NCI-H1694 (cell line): Measurements from ENCODE around the gene HAL.
"Not testable (repeated sequence)": the region's sequence is repeated elsewhere in the genome, so short reads cannot be mapped to it uniquely, and the experiment has no call there.

Experiments
- DNase-seq: peaks from one replicate; lab custom pipeline; 2025; lab: John Stamatoyannopoulos, UW

Gene HAL

GRCh38 chr12:95977764-95978305 lies 18.3 kb downstream of the HAL start:
- no peak for DNase-seq

GRCh38 chr12:95976416-95976832 lies 19.7 kb downstream of the HAL start:
- no peak for DNase-seq

- DNase-seq = no peak
These were observed 20.7 kb downstream of the HAL start for GRCh38 chr12:95975491-95975890.

- DNase-seq = no peak
These were observed 21.8 kb downstream of the HAL start for GRCh38 chr12:95974358-95974757.

GRCh38 chr12:95972832-95973456 lies 23.2 kb downstream of the HAL start:
- DNase-seq = no peak

- DNase-seq = no peak
These were observed 25.2 kb downstream of the HAL start for GRCh38 chr12:95970905-95971304.

- not testable (repeated sequence) for DNase-seq
These were observed 27.0 kb downstream of the HAL start for GRCh38 chr12:95969116-95969515.

GRCh38 chr12:95967301-95967700 lies 28.8 kb downstream of the HAL start:
- no peak for DNase-seq

GRCh38 chr12:95966287-95966870 lies 29.8 kb downstream of the HAL start:
- DNase-seq = no peak

GRCh38 chr12:95963096-95963495 lies 33.0 kb downstream of the HAL start:
- no peak for DNase-seq

GRCh38 chr12:95962222-95962621 lies 33.9 kb downstream of the HAL start:
- no peak for DNase-seq

GRCh38 chr12:95960241-95960640 lies 35.9 kb downstream of the HAL start:
- DNase-seq = no peak

- peak; percentile 20 for DNase-seq
These were observed 37.0 kb downstream of the HAL start for GRCh38 chr12:95959107-95959506.

GRCh38 chr12:95956557-95957145 lies 39.5 kb downstream of the HAL start:
- no peak for DNase-seq

- no peak for DNase-seq
These were observed 40.5 kb downstream of the HAL start for GRCh38 chr12:95955549-95956159.

GRCh38 chr12:95953000-95953399 lies 43.1 kb downstream of the HAL start:
- no peak for DNase-seq

GRCh38 chr12:95951515-95951914 lies 44.6 kb downstream of the HAL start:
- no peak for DNase-seq

- no peak for DNase-seq
These were observed 46.5 kb downstream of the HAL start for GRCh38 chr12:95949477-95950206.

- DNase-seq = no peak
These were observed 51.9 kb downstream of the HAL start for GRCh38 chr12:95944108-95944704.

GRCh38 chr12:95943330-95943842 lies 52.8 kb downstream of the HAL start, which contains the start of gene AMDHD1:
Gene AMDHD1 (plus strand): TSS chr12:95943331. CDS start chr12:95943399, 68 bp downstream.
- DNase-seq = no peak

GRCh38 chr12:95942524-95943329 lies 53.4 kb downstream of the HAL start, which contains the start of gene CCDC38:
Gene CCDC38 (minus strand): TSS chr12:95942614. CDS start chr12:95936509, 6,105 bp downstream.
- peak; percentile 64 for DNase-seq
